Endometrial microvascular endothelial cells (primary cell): ENCODE data around the gene DENND5A. TPM values are rescaled to one million over a fixed set of nuclear protein-coding genes. Genes with fewer than 3 reads are reported as not detected.
"Not testable (repeated sequence)": the region's sequence is repeated elsewhere in the genome, so short reads cannot be mapped to it uniquely, and the experiment has no call there.

ENCODE experiments used
- in situ Hi-C: cut with HindIII; loops from 2 replicates; pipeline ENCODE4 v1.10.0; 2017; ENCODE audit warnings: low sequenced_read_pairs, low pct_unique_long_range_greater_than_20kb; ENCODE audit errors: inconsistent ontology term
- total RNA-seq: library from RNA; depleted of rRNA; stranded (reverse); fragments of >200 nt; gene quantifications from one replicate; pipeline ENCODE4 v1.2.3, GENCODE V29; 2015; ENCODE audit errors: inconsistent ontology term

Gene DENND5A
- total RNA-seq, 1 donor from 2014 or later = 86.0 TPM

DNA sequence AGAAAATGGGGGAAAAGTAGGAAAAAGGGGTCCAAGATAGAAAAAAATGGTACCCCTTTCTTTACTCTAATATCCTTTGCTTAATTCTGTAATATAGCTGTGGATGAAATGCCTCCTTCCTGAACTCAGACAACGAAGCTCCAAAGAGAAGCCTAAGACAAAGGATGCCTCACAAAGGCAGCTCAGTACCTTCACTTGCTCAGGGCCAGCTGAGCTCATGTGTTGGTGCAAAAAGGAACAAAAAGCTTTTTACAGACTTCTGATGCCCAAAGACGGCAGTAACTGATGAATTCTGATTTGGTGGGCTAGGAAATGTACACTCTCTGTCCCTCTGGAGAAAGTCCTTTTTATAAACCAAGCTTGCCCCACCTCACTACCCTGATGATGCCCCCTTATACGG lies 77.5 kb downstream of the DENND5A start:
- in situ Hi-C loops = no loop called here

DNA sequence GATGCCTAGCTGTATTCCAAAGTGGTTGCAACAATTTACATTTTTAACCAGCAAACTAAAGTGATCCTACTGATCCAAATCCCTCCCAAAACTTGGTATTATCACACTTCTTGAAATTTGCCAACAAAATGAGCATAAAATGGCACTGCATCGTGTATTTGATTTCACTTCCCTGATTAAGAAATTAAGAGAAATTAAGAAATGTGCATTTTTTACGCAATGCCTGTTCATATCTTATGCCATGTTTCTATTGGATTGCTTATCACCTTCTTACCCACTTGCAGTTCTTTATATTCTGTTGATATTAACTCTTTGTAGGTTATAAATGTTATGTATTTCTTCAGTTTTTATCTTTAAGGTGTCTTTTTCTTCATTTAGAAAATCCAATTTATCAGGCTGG lies 80.6 kb downstream of the DENND5A start:
- in situ Hi-C loops = no loop called here

- in situ Hi-C loops = no loop called here
Measured at GRCh38 chr11:9182180-9182871, 82.8 kb downstream of the DENND5A start.

DNA sequence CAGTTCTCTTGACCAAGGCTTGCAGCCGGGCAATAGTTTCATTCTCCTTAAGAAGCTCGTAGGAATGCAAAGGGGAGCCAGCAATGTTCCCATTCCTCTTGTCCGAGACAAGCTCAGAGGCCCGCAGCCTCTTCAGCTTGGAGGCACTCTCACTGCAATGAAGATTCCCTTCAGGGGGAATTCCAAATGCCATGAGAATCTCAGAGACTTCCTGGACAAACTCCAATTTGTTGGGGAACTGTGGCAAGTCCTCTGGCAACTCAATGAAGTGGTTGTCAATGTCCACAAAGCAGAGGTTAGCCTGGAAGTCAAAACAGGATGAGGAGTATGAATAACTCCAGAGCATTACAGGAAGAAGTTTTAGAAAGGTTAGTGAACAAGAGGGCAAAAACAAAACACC lies 84.4 kb downstream of the DENND5A start:
- in situ Hi-C loops = no loop called here

DNA sequence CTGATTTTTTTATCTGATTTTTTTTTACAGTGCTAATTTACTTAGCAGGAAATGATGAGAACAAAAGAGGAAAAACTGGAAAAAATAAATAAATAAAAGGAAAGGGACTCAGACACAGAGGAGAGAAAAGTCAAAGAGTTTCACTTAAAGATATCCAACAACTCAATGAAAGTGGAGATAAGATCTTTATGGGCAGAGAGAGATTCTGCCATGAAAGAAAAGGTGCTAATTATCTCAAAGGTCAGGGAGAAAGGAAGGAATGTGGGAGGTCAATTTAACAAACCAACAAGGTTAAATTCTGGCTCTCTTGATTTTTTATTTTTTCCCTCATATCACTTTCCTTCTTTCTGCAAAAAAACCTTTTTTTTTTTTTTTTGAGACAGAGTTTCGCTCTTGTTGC lies 86.0 kb downstream of the DENND5A start:
- in situ Hi-C loops = no loop called here

- in situ Hi-C loops = no loop called here
Measured at GRCh38 chr11:9178716-9179115, 86.4 kb downstream of the DENND5A start.

DNA sequence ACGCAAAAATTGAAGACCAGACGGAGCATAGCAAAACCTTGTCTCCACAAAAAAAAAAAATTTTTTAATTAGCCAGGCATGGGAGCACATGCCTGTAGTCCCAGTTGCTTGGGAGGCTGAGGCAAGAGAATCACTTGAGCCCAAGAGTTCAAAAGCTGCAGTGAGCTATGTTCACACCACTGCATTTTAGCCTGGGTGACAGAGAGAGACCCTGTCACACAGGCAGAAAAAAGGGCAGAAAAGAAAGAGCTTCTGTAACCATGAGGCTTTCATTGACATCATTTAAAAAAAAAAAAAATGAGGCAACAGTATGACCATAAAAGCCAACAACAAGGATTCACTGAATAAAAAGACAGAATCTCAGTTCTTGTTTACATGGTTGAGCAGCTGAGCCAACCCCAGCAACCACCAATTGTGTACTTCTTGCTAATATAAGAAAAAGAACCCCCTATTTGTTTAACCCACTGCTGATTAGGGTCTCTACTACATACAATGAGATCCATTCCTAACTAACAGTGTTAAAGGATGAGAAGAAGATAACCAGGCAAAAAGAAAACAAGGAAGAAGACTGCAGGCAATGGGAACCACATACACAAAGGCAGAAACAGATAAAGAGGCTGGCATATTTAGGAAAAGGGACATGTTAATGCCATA lies 87.6 kb downstream of the DENND5A start:
- in situ Hi-C loops = no loop called here

DNA sequence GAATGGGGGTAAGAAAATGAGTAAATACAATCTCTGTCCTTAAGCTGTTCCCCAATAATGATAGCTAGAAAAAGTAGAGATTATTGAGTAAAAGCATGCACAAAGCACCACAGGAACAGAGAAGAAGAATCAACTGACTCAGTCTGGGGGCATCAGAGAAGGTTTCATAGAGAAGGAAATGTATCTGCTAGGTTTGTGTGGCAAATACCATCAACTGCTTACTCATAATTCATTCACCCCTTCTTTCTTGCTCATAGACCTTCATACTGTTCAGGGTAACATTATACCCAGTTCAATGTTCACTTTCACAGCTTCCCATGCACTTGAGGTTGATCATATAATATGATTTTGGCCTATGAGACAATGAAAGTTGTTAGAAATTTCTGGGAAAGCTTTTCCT lies 88.6 kb downstream of the DENND5A start:
- in situ Hi-C loops = no loop called here

DNA sequence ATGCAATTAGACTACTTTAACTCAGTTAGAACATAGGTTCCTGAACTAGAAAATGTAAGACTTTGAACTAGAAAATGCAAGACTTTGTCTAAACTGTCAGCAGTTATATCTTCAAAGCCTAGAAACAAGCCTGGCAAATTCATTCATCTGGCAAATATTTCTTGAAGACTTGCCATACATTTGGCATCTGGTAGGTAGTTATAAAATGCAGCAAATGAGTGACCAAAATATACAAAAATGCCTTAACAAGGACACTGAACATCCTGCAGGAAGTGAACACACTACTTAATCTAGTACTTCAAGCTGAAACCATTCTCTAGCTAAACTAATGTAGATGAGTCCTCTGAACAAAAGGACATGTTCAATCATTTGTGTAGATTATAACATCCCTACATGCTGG lies 89.0 kb downstream of the DENND5A start:
- in situ Hi-C loops = no loop called here

GRCh38 chr11:9172389-9172788 lies 92.8 kb downstream of the DENND5A start:
- in situ Hi-C loops = no loop called here

DNA sequence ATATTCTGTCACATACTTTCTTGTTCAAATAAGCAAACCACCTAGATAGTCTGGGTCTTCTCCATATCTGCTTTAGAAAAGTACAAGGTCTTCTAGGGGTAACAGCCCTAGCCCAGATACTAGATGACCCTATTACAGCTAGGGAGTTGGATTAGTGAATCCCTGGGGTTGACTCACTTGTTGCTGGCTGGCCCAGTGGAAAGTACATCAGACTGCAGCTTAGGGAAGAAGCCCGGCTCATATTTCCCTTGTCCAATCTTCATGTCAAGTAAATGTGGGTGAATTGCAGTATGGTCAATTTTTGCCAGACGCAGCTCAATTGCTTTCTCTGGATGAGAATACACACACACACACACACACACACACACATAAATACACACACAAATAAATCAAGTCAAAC lies 94.7 kb downstream of the DENND5A start:
- in situ Hi-C loops = no loop called here

DNA sequence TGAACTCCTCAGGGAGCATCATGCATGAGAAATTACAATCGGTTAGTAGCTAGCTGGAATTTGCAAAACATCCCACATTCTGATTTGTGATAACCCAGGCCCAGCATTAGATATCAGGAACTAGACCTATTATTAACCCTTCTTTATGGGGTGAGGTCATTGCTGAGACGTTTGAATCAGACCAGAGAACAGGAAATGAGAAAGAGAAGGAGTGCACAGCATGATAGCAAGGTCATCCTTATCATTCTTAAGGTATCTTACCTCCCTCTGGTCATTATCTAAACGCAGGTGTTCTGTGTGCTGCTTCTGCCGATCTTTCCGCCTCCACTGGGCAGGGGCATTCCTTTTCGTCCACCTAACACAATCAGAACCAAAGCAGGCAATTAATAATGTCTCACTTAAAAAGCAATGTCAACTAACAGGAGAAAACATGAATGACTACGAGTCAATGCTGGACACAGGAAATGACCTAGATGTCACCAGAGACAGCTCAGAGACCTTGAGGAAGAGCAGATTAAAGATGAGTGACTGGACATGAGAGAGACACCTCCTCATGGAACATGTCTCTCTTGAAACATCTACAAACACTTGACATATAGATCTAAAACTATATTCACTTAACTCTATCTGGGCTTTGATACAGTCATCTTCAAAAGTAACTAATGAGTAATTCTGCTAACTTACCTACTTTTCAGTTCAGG lies 95.4 kb downstream of the DENND5A start:
- in situ Hi-C loops = no loop called here

- in situ Hi-C loops = not testable (repeated sequence)
Measured at GRCh38 chr11:9161991-9162390, 103.2 kb downstream of the DENND5A start.

DNA sequence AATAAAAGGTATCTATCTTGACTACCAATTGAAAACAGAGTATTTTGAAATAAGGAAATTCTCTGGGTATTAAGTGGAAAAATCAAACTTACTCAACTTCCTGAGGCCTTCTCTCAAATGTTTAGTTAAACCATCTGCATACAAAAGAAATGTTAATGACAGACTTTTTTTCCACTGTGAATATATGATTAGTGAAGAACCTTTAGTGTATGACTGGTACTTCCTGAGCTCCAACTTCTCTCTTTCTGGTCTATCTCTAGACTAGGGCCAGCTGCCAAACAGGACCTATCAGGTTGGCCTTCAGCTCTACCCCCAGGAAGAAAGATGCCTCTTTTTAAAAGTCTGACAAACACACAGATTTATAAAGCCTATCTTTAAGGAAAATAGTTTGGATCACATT lies 105.0 kb downstream of the DENND5A start:
- in situ Hi-C loops = no loop called here

DNA sequence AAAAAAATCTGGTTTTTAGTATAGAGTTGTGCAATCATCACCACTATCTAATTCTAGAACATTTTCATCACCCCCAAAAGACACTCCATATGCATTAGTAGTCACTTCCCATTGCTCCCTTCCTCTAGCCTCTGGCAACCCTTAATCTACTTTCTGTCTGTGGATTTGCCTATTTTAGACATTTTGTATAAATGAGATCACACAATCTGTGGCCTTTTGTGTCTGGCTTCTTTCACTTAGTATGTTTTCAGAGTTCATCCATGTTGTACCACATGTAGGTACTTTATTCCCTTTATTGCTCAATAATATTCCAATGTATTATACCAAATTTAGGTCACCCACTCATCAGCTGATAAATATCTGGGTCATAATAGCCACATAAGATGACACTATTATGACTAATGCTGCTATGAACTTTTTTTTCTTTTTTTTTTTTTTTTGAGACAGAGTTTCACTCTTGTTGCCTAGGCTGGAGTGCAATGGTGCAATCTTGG lies 106.2 kb downstream of the DENND5A start:
- in situ Hi-C loops = no loop called here

GRCh38 chr11:9155930-9156329 lies 109.2 kb downstream of the DENND5A start:
- in situ Hi-C loops = no loop called here

- in situ Hi-C loops = no loop called here
Measured at GRCh38 chr11:9153651-9154050, 111.5 kb downstream of the DENND5A start.

- in situ Hi-C loops = no loop called here
Measured at GRCh38 chr11:9151631-9152030, 113.5 kb downstream of the DENND5A start.

- in situ Hi-C loops = no loop called here
Measured at GRCh38 chr11:9150926-9151325, 114.2 kb downstream of the DENND5A start.

GRCh38 chr11:9150501-9150900 lies 114.6 kb downstream of the DENND5A start:
- in situ Hi-C loops = no loop called here
